GM21367 (cell line): Measurements from ENCODE around the gene AMY1B.
"Not testable (repeated sequence)": the region's sequence is repeated elsewhere in the genome, so short reads cannot be mapped to it uniquely, and the experiment has no call there.

Experiments
- ATAC-seq: cut with Tn5 transposase; IDR thresholded peaks from one replicate; pipeline ENCODE4 v1.9.1; 2021; ENCODE audit not compliant: unreplicated experiment

AMY1B gene

GRCh38 chr1:103696110-103696509 is at the start of gene AMY1B:
TSS of gene AMY1B (minus strand) at chr1:103696210. CDS start at chr1:103695639, 571 bp downstream.
- ATAC-seq = not testable (repeated sequence)

GRCh38 chr1:103745040-103745439 is 49.0 kb upstream of the AMY1B start:
- ATAC-seq = not testable (repeated sequence)

DNA sequence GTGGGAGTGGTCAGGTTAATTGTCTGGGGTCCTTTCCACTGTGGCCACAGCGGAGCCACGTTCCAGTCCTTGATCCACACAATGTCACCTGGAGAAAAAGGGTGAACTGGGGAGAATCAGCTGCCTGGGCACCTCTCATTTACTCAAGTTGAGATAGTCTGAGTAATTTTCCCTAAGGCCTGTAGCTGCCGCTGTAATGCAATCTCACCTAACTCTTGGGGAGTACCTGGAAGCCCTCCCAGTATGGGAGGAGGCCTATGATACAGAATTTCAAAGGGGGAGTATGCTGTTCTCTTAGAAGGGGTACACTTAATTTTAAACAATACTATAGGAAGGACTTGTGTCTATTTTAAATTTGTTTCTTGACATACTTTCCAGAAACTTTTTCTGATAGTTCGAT is 48.4 kb upstream of the AMY1B start:
- not testable (repeated sequence) for ATAC-seq

DNA sequence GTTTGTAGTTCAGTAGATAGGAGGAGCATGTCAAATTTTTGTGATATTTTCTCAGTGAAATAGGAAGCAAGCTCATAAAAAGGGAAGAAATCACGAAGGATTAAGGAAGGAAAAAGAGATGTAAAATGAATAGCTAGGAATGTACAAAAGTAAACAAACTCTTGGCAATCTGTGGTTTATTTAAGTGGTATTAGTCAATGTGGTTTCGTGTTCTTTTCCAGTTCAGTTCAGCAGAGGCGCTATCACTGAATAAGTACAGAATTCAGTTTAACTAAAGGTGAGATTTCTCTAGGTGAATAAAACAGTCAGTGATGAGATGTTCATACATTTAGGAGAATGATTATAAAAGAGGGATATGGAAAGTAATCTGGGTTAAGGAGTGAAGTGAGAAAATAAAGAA is 42.0 kb upstream of the AMY1B start:
- not testable (repeated sequence) for ATAC-seq

DNA sequence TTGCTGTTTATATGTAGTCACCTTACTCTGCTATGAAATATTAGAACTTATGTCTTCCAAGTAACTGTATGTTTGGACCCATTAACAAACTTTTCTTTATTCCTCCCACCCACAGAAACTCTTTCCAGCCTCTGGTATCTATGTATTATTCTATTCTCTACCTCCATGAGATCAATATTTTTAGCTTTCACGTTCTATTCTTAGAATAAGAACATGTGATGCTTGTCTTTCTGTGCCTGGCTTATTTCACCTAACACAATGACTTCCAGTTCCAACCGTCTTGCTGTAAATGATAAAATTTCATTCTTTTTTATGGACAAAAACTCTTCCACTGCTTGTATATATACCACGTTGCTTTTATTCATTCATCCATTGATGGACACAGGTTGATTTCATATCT is 39.3 kb upstream of the AMY1B start:
- not testable (repeated sequence) for ATAC-seq

GRCh38 chr1:103721473-103721872 is 25.5 kb upstream of the AMY1B start:
- ATAC-seq = not testable (repeated sequence)

DNA sequence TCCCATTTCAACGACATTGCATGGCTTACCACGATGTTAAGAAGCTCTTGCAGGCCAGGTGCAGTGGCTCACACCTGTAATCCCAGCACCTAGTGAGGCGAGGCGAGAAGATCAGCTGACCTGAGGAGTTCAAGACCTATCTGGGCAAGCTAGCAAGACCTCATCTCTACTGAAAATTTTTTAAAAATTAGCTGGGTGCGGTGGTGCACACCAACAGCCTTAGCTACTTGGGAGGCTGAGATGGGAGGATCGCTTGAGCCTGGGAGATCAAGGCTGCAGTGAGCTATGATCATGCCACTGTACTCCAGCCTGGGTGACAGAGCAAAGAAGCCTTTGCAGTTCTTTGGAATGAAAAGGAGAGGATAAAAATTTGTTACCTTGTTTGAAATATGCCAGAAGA is 21.4 kb upstream of the AMY1B start:
- not testable (repeated sequence) for ATAC-seq

DNA sequence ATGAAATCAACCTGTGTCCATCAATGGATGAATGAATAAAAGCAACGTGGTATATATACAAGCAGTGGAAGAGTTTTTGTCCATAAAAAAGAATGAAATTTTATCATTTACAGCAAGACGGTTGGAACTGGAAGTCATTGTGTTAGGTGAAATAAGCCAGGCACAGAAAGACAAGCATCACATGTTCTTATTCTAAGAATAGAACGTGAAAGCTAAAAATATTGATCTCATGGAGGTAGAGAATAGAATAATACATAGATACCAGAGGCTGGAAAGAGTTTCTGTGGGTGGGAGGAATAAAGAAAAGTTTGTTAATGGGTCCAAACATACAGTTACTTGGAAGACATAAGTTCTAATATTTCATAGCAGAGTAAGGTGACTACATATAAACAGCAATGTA is 14.4 kb upstream of the AMY1B start:
- ATAC-seq = not testable (repeated sequence)

- ATAC-seq = not testable (repeated sequence)
Measured at GRCh38 chr1:103707670-103708069, 11.7 kb upstream of the AMY1B start.

DNA sequence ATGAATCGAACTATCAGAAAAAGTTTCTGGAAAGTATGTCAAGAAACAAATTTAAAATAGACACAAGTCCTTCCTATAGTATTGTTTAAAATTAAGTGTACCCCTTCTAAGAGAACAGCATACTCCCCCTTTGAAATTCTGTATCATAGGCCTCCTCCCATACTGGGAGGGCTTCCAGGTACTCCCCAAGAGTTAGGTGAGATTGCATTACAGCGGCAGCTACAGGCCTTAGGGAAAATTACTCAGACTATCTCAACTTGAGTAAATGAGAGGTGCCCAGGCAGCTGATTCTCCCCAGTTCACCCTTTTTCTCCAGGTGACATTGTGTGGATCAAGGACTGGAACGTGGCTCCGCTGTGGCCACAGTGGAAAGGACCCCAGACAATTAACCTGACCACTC is 5.2 kb upstream of the AMY1B start:
- ATAC-seq = not testable (repeated sequence)

DNA sequence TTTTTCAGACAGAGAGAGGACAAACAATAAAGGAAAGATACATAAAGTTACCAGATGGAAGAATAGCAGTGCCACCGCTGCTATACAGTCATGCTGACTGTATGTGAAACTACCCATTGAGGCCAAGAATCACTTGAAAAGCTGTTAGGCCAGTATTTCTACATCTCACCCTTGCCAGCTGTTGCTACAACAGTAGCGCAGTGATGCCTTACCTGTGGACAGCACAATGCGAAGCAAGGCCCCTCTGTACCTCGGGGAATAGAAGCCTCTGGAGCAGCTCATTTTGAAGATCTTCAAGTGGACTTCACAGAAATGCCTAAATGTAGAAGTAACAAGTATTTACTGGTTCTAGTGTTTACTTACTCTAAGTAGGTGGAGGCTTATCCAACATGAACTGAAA is 4.7 kb upstream of the AMY1B start:
- ATAC-seq = not testable (repeated sequence)

DNA sequence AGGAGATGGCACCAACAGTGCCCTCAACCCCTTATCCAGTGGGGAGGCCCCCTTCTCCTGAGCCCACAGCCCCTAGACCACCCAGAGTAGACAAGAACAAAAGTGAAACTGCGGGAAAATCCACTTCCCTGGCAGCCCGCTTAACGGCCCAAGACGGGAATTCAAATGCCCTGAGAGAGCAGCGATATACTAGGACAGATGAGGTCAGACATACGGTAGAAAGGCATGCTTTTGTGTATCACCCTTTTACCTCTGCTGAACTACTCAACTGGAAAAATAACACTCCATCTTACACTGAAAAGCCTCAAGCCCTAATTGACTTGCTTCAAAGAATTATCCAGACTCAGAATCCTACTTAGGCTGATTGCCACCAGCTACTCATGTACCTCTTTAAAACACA is 1.4 kb upstream of the AMY1B start:
- ATAC-seq = not testable (repeated sequence)

DNA sequence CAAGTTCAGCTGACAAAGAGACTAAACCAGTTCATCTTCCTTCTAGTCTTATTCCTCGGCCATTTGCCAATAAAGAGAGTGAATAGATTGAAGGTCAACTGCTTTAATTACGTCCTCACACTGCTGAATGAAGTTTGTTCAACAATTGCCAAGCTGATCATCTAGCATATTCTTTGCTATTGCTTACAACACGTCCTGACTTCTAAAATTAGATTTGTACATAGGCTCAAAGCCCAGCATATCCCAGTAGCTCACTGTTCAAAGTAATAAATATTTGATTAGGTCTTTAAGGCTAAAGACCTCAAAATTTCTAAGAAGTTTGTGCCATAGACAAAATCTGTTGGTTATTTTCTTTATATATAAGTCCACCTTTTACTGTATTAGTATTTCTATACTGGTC is 19.7 kb downstream of the AMY1B start:
- not testable (repeated sequence) for ATAC-seq

DNA sequence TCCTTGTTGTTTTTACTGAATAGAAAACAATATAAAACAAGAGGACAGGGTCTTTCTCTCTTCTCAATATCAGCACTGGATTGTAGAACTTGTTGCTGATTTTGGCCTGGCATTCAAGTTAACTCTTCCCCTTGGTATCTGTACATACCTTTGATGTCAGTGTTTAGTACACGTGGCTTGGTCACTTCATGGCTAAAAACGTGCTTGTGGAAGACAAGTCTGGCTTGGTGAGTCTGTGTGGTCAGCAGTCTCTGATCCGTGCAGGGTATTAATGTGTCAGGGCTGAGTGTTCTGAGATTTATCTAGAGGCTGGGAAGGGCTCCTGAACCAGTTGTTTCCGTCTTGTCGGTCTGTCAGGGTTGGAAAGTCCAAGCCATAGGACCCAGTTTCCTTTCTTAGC is 40.5 kb downstream of the AMY1B start, which contains the start of gene AMY1A:
Gene AMY1A (plus strand): TSS at position 301 of the 400 bp plus-strand sequence. CDS start 571 bp downstream, outside the sequence.
- not testable (repeated sequence) for ATAC-seq

- ATAC-seq = not testable (repeated sequence)
Measured at GRCh38 chr1:103654133-103654532, 41.9 kb downstream of the AMY1B start.

GRCh38 chr1:103650889-103651288 is 45.1 kb downstream of the AMY1B start:
- not testable (repeated sequence) for ATAC-seq

DNA sequence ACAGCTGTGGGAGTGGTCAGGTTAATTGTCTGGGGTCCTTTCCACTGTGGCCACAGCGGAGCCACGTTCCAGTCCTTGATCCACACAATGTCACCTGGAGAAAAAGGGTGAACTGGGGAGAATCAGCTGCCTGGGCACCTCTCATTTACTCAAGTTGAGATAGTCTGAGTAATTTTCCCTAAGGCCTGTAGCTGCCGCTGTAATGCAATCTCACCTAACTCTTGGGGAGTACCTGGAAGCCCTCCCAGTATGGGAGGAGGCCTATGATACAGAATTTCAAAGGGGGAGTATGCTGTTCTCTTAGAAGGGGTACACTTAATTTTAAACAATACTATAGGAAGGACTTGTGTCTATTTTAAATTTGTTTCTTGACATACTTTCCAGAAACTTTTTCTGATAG is 45.7 kb downstream of the AMY1B start:
- ATAC-seq = not testable (repeated sequence)

DNA sequence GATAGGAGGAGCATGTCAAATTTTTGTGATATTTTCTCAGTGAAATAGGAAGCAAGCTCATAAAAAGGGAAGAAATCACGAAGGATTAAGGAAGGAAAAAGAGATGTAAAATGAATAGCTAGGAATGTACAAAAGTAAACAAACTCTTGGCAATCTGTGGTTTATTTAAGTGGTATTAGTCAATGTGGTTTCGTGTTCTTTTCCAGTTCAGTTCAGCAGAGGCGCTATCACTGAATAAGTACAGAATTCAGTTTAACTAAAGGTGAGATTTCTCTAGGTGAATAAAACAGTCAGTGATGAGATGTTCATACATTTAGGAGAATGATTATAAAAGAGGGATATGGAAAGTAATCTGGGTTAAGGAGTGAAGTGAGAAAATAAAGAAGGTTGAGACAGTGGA is 52.1 kb downstream of the AMY1B start:
- ATAC-seq = not testable (repeated sequence)

DNA sequence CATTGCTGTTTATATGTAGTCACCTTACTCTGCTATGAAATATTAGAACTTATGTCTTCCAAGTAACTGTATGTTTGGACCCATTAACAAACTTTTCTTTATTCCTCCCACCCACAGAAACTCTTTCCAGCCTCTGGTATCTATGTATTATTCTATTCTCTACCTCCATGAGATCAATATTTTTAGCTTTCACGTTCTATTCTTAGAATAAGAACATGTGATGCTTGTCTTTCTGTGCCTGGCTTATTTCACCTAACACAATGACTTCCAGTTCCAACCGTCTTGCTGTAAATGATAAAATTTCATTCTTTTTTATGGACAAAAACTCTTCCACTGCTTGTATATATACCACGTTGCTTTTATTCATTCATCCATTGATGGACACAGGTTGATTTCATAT is 54.8 kb downstream of the AMY1B start:
- ATAC-seq = not testable (repeated sequence)
